Ishikawa (cell line): ENCODE data around the gene ABLIM2.

Source experiments
- CEBPB ChIP-seq: IDR thresholded peaks from 2 replicates; pipeline ENCODE4 v1.6.1; 2012
- CREB1 ChIP-seq: IDR thresholded peaks from 2 replicates; pipeline ENCODE4 v1.6.1; 2012; ENCODE audit warnings: low read depth
- EGR1 ChIP-seq: IDR thresholded peaks from 2 replicates; pipeline ENCODE4 v1.6.1; 2012
- EP300 ChIP-seq: IDR thresholded peaks from 2 replicates; pipeline ENCODE4 v1.6.1; 2012; ENCODE audit warnings: borderline replicate concordance
- FOXM1 ChIP-seq: IDR thresholded peaks from 2 replicates; pipeline ENCODE4 v1.6.1; 2012; ENCODE audit warnings: low read depth, borderline replicate concordance
- NFIC ChIP-seq: IDR thresholded peaks from 2 replicates; pipeline ENCODE4 v1.6.1; 2012
- RAD21 ChIP-seq: IDR thresholded peaks from 2 replicates; pipeline ENCODE4 v1.6.1; 2012; ENCODE audit warnings: low read depth
- TAF1 ChIP-seq: IDR thresholded peaks from 2 replicates; pipeline ENCODE4 v1.6.1; 2012; ENCODE audit warnings: low read depth, mild to moderate bottlenecking
- TCF12 ChIP-seq: IDR thresholded peaks from 2 replicates; pipeline ENCODE4 v1.6.1; 2012; ENCODE audit warnings: low read depth
- TEAD4 ChIP-seq: IDR thresholded peaks from 2 replicates; pipeline ENCODE4 v1.6.1; 2012
- YY1 ChIP-seq: IDR thresholded peaks from 2 replicates; pipeline ENCODE4 v1.6.1; 2012; ENCODE audit warnings: low read depth
- ZBTB7A ChIP-seq: IDR thresholded peaks from 2 replicates; pipeline ENCODE4 v1.6.1; 2012; ENCODE audit warnings: low read depth
- TF ChIP-seq, protein P1 (sequence below): IDR thresholded peaks from 2 replicates; pipeline ENCODE4 v1.6.1; 2012
- TF ChIP-seq, protein P2 (sequence below): IDR thresholded peaks from 2 replicates; pipeline ENCODE4 v1.6.1; 2012; ENCODE audit warnings: low read depth, mild to moderate bottlenecking
- TF ChIP-seq, protein P3 (sequence below): IDR thresholded peaks from 2 replicates; pipeline ENCODE4 v1.6.1; 2012

ABLIM2 gene

DNA sequence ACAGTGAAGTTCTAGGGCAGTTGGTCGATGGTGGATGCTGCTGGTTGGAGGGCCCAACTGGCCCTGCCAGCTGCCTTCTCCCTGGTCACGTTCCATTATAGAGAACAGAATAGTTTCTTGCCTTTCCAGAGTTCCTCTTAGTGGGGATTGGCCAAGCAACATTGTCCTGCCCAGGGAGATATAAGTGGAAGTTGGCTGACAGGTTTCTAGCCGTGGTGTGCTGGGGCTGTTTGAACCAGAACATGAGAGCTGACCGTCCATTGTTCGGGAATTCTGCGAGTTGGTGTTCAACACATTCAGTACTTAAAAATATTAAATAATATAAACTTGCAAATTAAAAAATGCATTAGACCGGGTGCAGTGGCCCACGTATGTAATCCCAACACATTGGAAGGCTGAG is 215.4 kb downstream of the ABLIM2 start:
- TF ChIP-seq, protein P1, sequence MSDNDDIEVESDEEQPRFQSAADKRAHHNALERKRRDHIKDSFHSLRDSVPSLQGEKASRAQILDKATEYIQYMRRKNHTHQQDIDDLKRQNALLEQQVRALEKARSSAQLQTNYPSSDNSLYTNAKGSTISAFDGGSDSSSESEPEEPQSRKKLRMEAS, result no peak
- TF ChIP-seq CEBPB, result no peak
- TF ChIP-seq, protein P2, sequence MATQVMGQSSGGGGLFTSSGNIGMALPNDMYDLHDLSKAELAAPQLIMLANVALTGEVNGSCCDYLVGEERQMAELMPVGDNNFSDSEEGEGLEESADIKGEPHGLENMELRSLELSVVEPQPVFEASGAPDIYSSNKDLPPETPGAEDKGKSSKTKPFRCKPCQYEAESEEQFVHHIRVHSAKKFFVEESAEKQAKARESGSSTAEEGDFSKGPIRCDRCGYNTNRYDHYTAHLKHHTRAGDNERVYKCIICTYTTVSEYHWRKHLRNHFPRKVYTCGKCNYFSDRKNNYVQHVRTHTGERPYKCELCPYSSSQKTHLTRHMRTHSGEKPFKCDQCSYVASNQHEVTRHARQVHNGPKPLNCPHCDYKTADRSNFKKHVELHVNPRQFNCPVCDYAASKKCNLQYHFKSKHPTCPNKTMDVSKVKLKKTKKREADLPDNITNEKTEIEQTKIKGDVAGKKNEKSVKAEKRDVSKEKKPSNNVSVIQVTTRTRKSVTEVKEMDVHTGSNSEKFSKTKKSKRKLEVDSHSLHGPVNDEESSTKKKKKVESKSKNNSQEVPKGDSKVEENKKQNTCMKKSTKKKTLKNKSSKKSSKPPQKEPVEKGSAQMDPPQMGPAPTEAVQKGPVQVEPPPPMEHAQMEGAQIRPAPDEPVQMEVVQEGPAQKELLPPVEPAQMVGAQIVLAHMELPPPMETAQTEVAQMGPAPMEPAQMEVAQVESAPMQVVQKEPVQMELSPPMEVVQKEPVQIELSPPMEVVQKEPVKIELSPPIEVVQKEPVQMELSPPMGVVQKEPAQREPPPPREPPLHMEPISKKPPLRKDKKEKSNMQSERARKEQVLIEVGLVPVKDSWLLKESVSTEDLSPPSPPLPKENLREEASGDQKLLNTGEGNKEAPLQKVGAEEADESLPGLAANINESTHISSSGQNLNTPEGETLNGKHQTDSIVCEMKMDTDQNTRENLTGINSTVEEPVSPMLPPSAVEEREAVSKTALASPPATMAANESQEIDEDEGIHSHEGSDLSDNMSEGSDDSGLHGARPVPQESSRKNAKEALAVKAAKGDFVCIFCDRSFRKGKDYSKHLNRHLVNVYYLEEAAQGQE, result no peak

DNA sequence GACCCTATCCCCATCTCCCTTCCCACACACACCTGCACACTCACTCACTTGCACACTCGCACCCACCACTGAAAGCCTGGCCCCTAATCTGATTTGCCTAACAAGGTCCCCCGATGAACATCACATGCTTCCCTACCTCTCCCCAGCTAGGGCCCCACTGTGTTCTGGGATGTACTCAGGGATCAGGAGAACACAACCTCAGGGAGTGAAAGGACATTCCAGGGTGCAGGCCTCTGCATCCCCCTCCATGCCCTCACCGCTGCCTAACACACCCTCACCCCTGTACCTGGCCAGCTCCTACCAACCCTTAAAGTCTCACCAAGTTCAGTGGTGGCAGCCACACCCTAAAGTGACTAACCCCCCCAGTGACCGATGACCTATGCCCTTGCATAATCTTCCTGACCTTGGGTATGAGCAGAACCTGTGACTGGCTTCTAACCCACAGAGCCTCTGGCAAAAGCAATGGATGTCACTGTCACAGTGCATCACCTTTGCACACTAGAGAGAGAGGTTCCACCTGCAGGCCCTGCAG is 216.6 kb downstream of the ABLIM2 start:
- TF ChIP-seq CEBPB (no peak), TCF12 (no peak), TAF1 (no peak), EP300 (no peak), RAD21 (no peak), TEAD4 (no peak), EGR1 (no peak), YY1 (no peak), ZBTB7A (no peak), CREB1 (no peak)
- TF ChIP-seq, protein P2, result no peak
- TF ChIP-seq, protein P1, result no peak
- TF ChIP-seq, protein P3, sequence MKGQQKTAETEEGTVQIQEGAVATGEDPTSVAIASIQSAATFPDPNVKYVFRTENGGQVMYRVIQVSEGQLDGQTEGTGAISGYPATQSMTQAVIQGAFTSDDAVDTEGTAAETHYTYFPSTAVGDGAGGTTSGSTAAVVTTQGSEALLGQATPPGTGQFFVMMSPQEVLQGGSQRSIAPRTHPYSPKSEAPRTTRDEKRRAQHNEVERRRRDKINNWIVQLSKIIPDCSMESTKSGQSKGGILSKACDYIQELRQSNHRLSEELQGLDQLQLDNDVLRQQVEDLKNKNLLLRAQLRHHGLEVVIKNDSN, result no peak

DNA sequence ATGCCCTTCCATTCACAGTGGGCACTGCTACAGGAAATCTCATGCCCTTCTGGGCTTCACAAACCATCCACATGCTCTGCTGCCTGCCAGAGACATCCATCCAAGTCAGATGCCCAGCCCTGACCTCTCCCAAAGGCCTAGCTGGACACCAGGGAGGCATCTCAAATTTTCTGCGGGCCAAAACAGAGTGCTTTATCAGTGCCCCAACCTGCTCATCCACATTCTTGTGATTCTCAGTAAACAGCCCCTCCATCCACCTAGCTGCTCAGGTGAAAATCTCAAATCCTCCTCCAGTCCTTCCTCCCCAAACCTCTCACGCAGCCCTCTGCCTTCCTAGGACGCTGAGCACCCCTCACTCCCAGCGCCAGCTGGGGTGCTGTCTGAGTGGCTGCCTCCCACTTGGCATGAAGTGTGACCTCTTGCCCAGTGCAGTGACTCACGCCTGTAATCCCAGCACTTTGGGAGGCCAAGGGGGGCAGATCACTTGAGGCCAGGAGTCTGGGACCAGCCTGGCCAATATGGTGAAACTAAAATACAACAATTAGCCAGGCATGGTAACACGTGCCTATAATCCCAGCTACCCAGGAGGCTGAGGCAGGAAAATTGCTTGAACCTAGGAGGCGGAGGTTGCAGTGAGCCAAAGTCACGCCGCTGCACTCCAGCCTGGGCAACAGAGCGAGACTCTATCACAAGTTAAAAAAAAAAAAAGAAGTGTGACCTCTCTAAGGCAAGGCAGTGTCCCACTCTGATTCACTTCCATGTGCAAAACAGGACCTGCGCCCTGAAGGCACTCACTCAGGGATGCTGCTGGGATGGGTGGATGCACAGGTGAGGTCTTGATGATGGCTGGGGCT is 217.3 kb downstream of the ABLIM2 start:
- TF ChIP-seq, protein P1, result peak; percentile 48; the same call in 1 of the 2 replicates
- TF ChIP-seq, protein P3, result no peak
- TF ChIP-seq EGR1 (no peak), NFIC (peak; percentile 74), EP300 (peak; percentile 48; the same call in 1 of the 2 replicates), CEBPB (no peak), TAF1 (no peak), ZBTB7A (no peak), RAD21 (0 out of 2 replicates have a peak, but pooled peaks have one; percentile 16), CREB1 (no peak), TEAD4 (peak; percentile 93), TCF12 (peak; percentile 40; the same call in 1 of the 2 replicates), YY1 (0 out of 2 replicates have a peak, but pooled peaks have one; percentile 57), FOXM1 (no peak)
- TF ChIP-seq, protein P2, result no peak
